Measurements from ENCODE around the gene DNASE1L1.
"Not testable (repeated sequence)": the region's sequence is repeated elsewhere in the genome, so short reads cannot be mapped to it uniquely, and the experiment has no call there.

The DNASE1L1 gene

DNA sequence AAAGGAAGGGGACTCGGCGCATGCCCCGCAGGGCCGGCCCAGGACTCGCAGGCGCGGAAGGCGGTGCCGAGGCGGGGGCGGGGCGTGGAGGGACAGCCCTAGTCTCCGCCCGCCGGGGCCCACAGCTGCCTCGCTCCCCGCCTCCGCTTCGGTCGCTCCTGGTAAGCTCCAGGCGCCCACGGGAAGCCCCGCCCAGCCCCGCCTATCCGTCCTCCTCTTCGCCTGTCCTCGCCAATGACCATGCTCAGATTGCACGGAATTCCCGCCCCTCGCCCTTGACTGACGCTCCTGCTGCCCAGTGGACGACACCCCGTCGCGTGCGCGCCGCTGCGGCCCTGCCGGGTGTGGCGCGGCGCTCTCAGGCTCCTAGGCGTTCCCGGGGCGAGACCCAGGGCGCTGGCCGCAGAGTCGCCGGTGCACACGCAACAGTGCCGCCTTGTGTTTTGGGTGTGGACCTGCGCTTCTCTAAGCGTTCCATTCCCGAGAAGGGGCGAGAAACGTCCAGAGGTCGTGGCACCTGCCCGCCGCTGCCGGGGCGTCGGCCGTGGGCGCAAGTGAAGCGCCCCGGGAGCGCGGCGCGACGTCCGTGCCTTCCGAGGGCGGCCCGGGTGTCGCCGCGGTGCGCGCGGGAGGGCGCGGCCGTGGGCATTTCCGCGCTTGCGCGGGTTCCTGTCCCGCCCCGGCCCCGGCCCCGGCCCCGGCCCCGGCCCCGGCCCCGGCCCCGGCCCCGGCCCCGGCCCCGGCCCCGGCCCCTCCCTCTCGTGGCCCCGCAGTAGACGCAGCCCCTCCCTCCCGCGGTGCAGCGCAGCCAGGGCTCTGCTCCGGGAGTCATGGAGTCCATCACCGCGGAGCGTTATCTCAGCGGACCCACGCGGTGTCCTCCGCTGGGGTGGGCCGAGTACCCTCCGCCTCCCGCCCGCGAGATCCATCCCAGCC is 19.0 kb downstream of the DNASE1L1 start:
- DNase-seq (ENCODE audit: low read depth): not testable (repeated sequence)
- H3K4me3 ChIP-seq (ENCODE audit: low read depth, low read length): peak overlapping the region; percentile 33

- H3K4me3 ChIP-seq (ENCODE audit: low read depth, low read length); DNase-seq (ENCODE audit: low read depth): not testable (repeated sequence)
These were observed 20.4 kb downstream of the DNASE1L1 start for GRCh38 chrX:154388649-154389048.

- not testable (repeated sequence) for DNase-seq (ENCODE audit: low read depth); H3K4me3 ChIP-seq (ENCODE audit: low read depth, low read length)
These were observed 21.0 kb downstream of the DNASE1L1 start for GRCh38 chrX:154388094-154388493.

DNA sequence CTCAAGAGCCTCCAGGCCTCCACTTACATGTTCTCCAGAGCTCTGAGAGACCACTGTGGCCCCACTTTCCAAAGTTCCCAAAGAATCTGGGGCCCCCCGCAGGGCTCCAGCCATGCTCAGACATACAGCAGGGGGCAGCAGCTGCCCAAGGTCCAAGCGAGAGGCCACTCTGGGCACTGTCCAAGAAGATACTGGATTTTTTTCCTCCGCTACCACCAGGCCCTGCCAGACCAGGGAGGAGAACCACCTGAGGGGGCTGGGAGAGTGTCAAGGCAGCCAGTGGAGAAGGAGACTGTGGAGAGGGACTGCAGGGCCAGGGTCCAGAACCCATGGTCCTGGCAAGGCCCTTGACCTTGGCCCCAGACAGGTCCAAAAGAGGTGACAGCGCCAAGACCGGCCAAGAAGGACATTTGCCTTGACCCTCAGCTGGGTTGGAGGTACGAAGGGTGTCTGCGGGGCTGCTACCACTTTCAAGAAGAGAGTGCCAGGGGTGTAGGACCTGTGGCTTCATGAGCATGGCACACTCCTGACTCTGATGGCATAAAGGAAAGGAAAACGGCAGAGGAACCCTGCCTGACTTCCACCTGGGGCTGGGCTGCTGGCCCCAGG is 24.7 kb downstream of the DNASE1L1 start:
- no peak for DNase-seq (ENCODE audit: low read depth)
- H3K4me3 ChIP-seq (ENCODE audit: low read depth, low read length): no peak overlapping the region

DNA sequence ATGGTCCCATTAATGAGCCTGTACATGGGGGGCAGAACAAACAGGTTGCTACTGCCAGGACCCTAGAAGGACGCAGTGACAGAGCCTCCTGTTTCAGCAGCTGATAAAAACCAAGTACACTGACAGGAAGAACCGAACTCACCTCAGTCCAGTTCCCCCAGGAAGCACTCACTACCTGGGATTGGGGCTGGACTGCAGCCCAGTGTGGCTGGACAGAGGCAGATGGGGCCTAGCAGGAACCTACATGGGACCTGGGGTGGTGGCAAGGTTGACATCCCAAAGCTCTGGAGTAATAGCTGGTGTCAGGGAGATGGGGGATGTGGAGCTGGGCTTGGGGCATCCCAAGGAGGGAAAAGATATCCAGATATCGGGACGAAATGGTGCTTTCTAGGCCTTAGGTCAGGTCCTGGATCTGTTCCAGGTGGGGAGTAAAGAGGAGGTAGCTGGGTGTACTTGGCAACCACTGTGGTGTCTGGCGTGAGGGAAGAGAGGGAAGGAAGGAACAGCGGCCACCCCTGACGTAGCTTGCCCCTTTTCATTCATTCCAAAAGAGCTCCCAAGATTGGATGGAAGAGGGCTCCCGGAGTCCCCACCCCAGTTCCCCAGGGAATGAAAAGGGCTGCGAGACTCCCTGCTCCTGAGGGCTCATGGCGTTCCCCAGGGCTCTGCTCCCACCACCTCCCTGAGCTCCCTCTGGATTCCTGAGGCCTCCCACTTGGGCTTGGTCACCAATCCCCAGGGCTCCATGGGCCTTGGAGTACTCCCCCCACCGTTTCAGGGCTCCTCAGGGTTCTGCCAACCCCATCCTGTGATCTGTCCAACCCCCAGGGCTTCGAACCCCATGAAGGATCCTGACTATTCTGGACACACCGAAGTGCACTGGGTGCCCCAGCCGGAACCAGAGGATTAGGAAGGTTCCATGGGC is 25.4 kb downstream of the DNASE1L1 start:
- no peak overlapping the region for H3K4me3 ChIP-seq (ENCODE audit: low read depth, low read length)
- DNase-seq (ENCODE audit: low read depth): no peak

- H3K4me3 ChIP-seq (ENCODE audit: low read depth, low read length): no peak overlapping the region
- no peak for DNase-seq (ENCODE audit: low read depth)
These were observed 26.5 kb downstream of the DNASE1L1 start for GRCh38 chrX:154382483-154383069.

- no peak for DNase-seq (ENCODE audit: low read depth)
- no peak overlapping the region for H3K4me3 ChIP-seq (ENCODE audit: low read depth, low read length)
These were observed 27.8 kb downstream of the DNASE1L1 start for GRCh38 chrX:154381271-154381670.

DNA sequence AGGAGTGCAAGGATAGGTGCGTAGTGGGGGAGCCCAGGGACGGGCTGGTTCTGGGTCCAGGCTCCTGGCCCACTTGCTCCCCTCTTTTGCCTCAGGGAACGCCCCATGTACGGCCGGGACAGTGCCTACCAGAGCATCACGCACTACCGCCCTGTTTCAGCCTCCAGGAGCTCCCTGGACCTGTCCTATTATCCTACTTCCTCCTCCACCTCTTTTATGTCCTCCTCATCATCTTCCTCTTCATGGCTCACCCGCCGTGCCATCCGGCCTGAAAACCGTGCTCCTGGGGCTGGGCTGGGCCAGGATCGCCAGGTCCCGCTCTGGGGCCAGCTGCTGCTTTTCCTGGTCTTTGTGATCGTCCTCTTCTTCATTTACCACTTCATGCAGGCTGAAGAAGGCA is 28.3 kb downstream of the DNASE1L1 start:
- no peak for DNase-seq (ENCODE audit: low read depth)
- peak overlapping the region; percentile 71 for H3K4me3 ChIP-seq (ENCODE audit: low read depth, low read length)

- H3K4me3 ChIP-seq (ENCODE audit: low read depth, low read length): peak overlapping the region; percentile 71
- DNase-seq (ENCODE audit: low read depth): no peak
These were observed 28.9 kb downstream of the DNASE1L1 start for GRCh38 chrX:154380153-154380552.

GRCh38 chrX:154379569-154379951 is 29.5 kb downstream of the DNASE1L1 start:
- peak overlapping the region; percentile 71 for H3K4me3 ChIP-seq (ENCODE audit: low read depth, low read length)
- no peak for DNase-seq (ENCODE audit: low read depth)

DNA sequence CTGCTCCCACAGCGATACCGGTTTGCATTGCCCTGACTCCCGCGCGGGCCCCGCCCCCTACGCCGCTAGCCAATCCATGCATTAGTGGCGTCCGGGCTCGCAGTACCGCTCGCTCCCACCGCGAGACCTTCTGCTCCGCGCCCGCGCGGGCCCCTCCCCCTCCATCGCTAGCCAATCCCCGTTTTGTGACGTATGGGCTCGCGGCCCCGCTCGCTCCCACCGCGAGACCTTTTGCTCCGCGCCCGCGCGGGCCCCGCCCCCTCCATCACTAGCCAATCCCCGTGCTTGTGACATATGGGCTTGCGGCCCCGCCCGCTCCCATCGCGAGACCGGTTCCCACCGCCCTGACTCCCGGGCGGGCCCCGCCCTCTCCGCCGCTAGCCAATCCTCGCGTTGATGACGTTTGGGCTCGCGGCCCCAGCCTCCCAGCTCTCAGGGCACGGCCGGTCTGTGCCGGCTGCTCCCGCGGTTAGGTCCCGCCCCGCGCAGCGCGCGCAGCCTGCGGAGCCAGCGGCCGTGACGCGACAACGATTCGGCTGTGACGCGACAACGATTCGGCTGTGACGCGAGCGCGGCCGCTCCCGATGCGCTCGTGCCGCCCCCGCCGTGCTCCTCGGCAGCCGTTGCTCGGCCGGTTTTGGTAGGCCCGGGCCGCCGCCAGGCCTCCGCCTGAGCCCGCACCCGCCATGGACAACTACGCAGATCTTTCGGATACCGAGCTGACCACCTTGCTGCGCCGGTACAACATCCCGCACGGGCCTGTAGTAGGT is 30.1 kb downstream of the DNASE1L1 start, which contains the start of gene EMD:
TSS of gene EMD (plus strand) at position 497 of the 770 bp plus-strand sequence. CDS start at position 687, 190 bp downstream.
- peak within 1 kb of the TSS; percentile 71 for H3K4me3 ChIP-seq (ENCODE audit: low read depth, low read length)
- DNase-seq (ENCODE audit: low read depth): peak; percentile 94

- DNase-seq (ENCODE audit: low read depth): no peak
- H3K4me3 ChIP-seq (ENCODE audit: low read depth, low read length): peak overlapping the region; percentile 50
These were observed 30.8 kb downstream of the DNASE1L1 start for GRCh38 chrX:154378059-154378798.

- H3K4me3 ChIP-seq (ENCODE audit: low read depth, low read length): no peak overlapping the region
- DNase-seq (ENCODE audit: low read depth): no peak
These were observed 32.3 kb downstream of the DNASE1L1 start for GRCh38 chrX:154376774-154377173.

DNA sequence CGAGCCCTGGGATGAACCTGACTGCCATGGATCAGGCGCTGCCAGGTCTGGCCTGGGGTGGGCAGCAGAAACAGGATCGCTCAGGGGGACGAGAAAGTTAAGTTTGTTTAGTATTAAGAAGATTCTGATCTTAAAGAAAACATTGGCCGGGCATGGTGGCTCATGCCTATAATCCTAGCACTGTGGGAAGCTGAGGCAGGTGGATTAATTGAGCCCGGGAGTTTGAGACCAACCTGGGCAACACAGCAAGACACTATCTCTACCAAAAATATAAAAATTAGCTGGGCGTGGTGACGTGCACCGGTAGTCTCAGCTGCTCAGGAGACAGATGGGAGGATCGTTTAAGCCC is 33.9 kb downstream of the DNASE1L1 start:
- peak overlapping the region; percentile 25 for H3K4me3 ChIP-seq (ENCODE audit: low read depth, low read length)
- no peak for DNase-seq (ENCODE audit: low read depth)

DNA sequence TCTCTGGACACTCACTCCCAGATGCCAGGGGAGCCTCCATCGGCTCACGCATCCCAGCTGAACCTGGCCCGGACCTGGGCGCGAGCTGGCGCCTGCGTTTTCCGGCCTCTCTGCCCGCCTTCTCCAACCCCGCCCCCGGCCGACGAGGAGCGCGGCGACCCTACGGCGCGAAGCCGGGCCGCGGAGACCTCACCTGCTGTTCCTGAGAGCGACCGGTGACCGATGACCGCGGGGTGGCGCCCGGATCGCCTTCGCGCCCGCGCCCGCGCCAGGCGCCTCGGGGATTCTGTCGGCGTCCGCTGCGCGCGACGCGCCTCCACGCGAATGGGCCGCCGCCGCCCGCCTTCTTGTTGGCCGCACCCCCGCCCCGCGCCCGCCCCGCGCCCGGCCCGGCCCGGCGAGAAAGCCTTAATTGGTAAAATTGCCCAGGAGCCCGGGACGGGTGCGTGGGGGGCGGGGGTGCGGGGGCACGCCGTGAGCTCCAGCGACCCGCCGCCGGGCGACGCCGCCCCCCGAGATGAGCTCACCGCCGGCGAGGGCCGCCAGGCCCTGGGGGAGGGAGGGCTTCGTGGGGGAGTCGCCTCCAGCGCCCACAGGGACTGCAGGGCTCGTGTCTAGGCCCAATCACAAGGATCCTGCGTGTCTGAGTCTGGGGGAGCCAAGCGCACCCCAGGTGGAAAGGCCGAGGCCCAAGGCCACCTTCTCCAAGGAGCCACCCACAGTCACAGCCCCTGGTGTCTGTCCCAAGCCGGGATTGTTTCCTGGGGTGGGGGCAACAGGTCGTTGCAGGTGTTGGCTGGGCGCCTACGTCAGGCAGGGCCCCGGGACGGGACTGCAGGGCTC is 34.5 kb downstream of the DNASE1L1 start, which contains the start of gene FLNA:
TSS of gene FLNA (minus strand) at position 322 of the 843 bp plus-strand sequence. CDS start 3,389 bp downstream, outside the sequence.
- DNase-seq (ENCODE audit: low read depth): no peak

GRCh38 chrX:154373340-154374306 is 35.4 kb downstream of the DNASE1L1 start:
- peak overlapping the region; percentile 51 for H3K4me3 ChIP-seq (ENCODE audit: low read depth, low read length)
- peak; percentile 28 for DNase-seq (ENCODE audit: low read depth)

More for the DNA sequence above, 34.5 kb downstream of the DNASE1L1 start, which contains the start of gene FLNA:
- peak within 1 kb of the TSS; percentile 51 for H3K4me3 ChIP-seq (ENCODE audit: low read depth, low read length)

Measured in skeletal muscle cell (primary cell).